Neuron (in vitro differentiated cells): ENCODE results near the gene BLTP3A.
"Not testable (repeated sequence)": the region's sequence is repeated elsewhere in the genome, so short reads cannot be mapped to it uniquely, and the experiment has no call there.

Experiments
- H2AFZ ChIP-seq: one replicate; pipeline ENCODE4 v1.6.1; 2013; ENCODE audit warnings: low read depth, mild to moderate bottlenecking, inconsistent platforms, low read length, moderate library complexity
- H3K27me3 ChIP-seq: one replicate; pipeline ENCODE4 v1.6.1; 2013; ENCODE audit warnings: low read length; ENCODE audit not compliant: insufficient read depth
- H3K36me3 ChIP-seq: one replicate; pipeline ENCODE4 v1.6.1; 2013; ENCODE audit warnings: low read length; ENCODE audit not compliant: insufficient read depth
- H3K4me1 ChIP-seq: one replicate; pipeline ENCODE4 v1.6.1; 2013; ENCODE audit warnings: low read length; ENCODE audit not compliant: insufficient read depth
- H3K4me3 ChIP-seq: 2 replicates; pipeline ENCODE4 v1.5.1; 2013; ENCODE audit warnings: mild to moderate bottlenecking, low read length, moderate library complexity
- H3K9me3 ChIP-seq: one replicate; pipeline ENCODE4 v1.6.1; 2013; ENCODE audit warnings: low read length

The BLTP3A gene

GRCh38 chr6:34771727-34772126 is 20.2 kb upstream of the BLTP3A start:
- no peaks in the 10 kb centered on the region for H3K27me3 ChIP-seq
- no peaks in the 10 kb centered on the region for H3K4me1 ChIP-seq
- no peak overlapping the region for H2AFZ ChIP-seq
- H3K9me3 ChIP-seq: no peaks in the 10 kb centered on the region
- peaks cover 69% of the 10 kb centered on the region for H3K36me3 ChIP-seq
- H3K4me3 ChIP-seq: no peak overlapping the region

DNA sequence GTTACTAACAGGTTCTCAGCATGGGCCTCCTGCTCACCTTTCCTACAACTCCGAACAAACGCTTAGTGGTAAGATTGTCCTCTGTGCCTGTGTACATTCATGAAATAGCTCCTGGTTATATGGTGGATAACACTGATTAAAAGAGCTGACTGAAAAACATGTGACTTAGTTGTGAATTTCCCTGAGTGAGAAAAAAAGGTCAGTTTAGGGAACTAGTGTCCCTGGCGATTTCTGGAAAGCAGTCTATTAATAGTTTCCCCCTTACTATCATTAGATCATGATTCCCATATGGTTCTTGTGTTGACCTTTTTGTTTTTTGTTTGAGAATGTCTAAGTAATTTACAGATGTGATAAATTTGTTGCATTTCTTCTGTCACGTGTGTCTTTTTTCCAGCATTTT is 18.9 kb upstream of the BLTP3A start:
- H3K4me1 ChIP-seq: no peaks in the 10 kb centered on the region
- H3K9me3 ChIP-seq: no peaks in the 10 kb centered on the region
- H3K36me3 ChIP-seq: peaks cover 58% of the 10 kb centered on the region
- no peak overlapping the region for H2AFZ ChIP-seq
- no peak overlapping the region for H3K4me3 ChIP-seq
- no peaks in the 10 kb centered on the region for H3K27me3 ChIP-seq

- H3K27me3 ChIP-seq: no peaks in the 10 kb centered on the region
- no peaks in the 10 kb centered on the region for H3K4me1 ChIP-seq
- H3K4me3 ChIP-seq: no peak overlapping the region
- H2AFZ ChIP-seq: no peak overlapping the region
- H3K36me3 ChIP-seq: peaks cover 49% of the 10 kb centered on the region
- H3K9me3 ChIP-seq: no peaks in the 10 kb centered on the region
Observed at GRCh38 chr6:34773916-34774315, 18.0 kb upstream of the BLTP3A start.

DNA sequence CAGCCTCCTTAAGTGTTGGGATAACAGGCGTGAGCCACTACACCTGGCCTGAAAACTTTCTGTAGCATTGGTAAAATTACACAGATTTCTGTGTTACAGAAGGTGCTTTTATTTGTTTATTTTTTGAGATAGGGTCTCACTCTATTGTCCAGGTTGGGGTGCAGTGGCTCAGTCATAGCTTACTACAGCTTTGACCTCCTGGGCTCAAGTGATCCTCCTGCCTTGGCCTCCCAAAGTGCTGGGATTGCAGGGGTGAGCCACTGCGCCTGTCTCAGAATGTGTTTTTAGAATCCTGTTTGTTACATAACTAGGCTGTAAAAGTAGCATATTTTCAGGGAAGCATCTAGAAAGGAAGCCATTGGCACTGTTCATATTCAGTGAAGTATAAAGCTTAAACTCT is 16.9 kb upstream of the BLTP3A start:
- Histone ChIP-seq H3K9me3 (no peaks in the 10 kb centered on the region), H3K36me3 (peaks cover 48% of the 10 kb centered on the region), H3K4me3 (no peak overlapping the region), H2AFZ (no peak overlapping the region), H3K27me3 (no peaks in the 10 kb centered on the region), H3K4me1 (no peaks in the 10 kb centered on the region)

GRCh38 chr6:34785375-34785774 is 6.5 kb upstream of the BLTP3A start:
- not testable (repeated sequence) for H3K27me3 ChIP-seq, H2AFZ ChIP-seq, H3K4me1 ChIP-seq, H3K36me3 ChIP-seq, H3K9me3 ChIP-seq, H3K4me3 ChIP-seq

- H3K36me3 ChIP-seq, H3K27me3 ChIP-seq, H3K4me3 ChIP-seq, H2AFZ ChIP-seq, H3K4me1 ChIP-seq, H3K9me3 ChIP-seq: not testable (repeated sequence)
Observed at GRCh38 chr6:34787152-34787551, 4.7 kb upstream of the BLTP3A start.

GRCh38 chr6:34788111-34788510 is 3.8 kb upstream of the BLTP3A start:
- no peak overlapping the region for H3K4me3 ChIP-seq
- no peaks in the 10 kb centered on the region for H3K36me3 ChIP-seq
- no peaks in the 10 kb centered on the region for H3K9me3 ChIP-seq
- peaks cover 4% of the 10 kb centered on the region for H3K4me1 ChIP-seq
- no peak overlapping the region for H2AFZ ChIP-seq
- no peaks in the 10 kb centered on the region for H3K27me3 ChIP-seq

- Histone ChIP-seq H3K4me3 (peak overlapping the region; percentile 87), H3K36me3 (no peaks in the 10 kb centered on the region), H3K4me1 (peaks cover 11% of the 10 kb centered on the region), H3K27me3 (no peaks in the 10 kb centered on the region), H3K9me3 (no peaks in the 10 kb centered on the region), H2AFZ (peak overlapping the region; percentile 96)
Observed at GRCh38 chr6:34791164-34791700, 651 bp upstream of the BLTP3A start.

DNA sequence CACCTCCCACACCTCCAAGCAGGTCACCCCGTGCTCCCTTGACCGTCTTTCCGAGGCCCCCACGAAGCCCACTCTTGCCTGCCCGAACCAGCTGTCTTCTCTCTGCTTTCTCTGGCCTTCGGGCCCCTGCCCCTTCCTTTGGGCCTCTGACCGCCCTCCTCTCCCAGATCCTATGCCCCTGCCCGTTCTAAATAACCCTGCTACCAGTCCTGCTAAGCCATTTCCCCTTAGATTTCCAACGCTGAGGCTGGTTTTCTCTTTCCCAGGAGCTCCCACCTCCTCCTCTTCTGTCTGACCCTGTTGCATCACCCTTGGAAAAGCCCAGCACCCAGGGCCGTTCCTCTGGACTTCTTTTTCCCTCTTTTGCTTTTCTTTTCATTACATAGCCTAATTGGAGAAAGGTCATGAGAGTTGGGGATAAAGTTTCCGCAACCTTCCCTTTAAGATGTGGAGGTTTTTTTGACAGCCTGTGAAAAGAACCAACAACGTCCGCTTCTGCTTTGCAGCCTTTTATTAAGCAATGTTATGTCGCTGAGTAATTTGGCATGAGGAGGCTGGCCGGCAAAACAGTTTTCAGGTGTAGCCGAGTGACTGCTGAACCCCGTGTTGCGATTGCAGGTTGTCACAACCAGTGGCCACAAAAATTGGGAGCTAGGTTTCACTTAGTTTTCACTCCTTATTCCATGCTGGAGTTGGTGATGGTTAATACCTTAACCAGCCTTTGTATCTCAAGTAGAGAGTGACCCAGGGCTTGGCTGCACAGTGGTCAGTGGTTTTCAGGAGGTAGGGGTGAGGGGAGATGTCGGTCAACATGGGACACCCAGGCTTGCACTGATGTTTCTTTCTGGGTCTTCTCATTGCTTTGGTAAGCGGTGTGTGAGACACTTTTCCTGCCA is 970 bp downstream of the BLTP3A start:
- H3K36me3 ChIP-seq: no peaks in the 10 kb centered on the region
- no peaks in the 10 kb centered on the region for H3K27me3 ChIP-seq
- H3K9me3 ChIP-seq: no peaks in the 10 kb centered on the region
- peaks cover 11% of the 10 kb centered on the region for H3K4me1 ChIP-seq
- peak overlapping the region; percentile 87 for H3K4me3 ChIP-seq
- H2AFZ ChIP-seq: peak overlapping the region; percentile 96

DNA sequence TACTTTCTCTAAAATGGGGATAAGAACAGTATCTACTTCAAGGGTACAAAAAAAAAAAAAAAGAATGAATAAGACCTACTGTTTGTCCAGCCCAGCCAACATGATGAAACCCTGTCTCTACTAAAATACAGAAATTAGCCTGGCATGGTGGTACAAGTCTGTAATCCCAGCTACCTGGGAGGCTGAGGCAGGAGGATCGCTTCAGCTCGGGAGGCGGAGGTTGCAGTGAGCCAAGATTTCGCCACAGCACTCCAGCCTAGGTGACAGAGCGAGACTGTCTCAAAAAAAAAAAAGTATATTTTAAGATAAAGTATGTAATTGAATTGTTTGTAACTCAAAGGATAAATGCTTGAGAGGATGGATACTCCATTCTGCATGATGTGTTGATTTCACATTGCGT is 2.0 kb downstream of the BLTP3A start:
- Histone ChIP-seq H3K9me3 (no peaks in the 10 kb centered on the region), H3K4me1 (peaks cover 11% of the 10 kb centered on the region), H3K27me3 (no peaks in the 10 kb centered on the region), H3K36me3 (no peaks in the 10 kb centered on the region), H3K4me3 (peak overlapping the region; percentile 87), H2AFZ (no peak overlapping the region)

DNA sequence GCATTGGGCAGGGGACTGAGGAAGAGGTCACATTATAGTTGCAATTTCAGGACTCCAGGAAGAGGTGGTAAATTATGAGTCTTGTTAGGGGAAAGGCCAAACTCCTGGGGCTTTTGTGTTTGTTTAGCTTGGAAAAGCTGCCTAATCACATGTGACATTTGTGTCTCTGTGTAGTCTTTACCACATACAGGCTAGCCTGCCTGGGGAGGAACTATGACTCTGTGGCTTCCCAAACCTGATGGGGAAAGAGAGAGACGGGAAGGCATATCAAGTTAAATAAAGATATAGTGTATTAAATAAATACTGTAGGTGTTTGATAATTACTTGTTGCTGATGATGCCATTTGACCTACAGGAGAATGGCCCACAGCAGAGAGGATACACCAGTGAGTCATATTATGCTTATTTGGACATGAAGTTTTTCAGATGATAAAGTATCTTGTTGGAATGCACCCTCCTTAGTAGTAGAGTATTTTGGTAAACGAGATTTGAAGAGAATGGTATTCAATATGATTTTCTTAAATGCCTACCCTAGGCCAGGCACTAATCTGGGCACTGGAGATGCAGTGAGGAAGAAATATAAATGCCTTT is 4.0 kb downstream of the BLTP3A start:
- H3K4me1 ChIP-seq: peaks cover 11% of the 10 kb centered on the region
- H3K9me3 ChIP-seq: no peaks in the 10 kb centered on the region
- no peaks in the 10 kb centered on the region for H3K27me3 ChIP-seq
- no peak overlapping the region for H2AFZ ChIP-seq
- H3K36me3 ChIP-seq: no peaks in the 10 kb centered on the region
- H3K4me3 ChIP-seq: no peak overlapping the region

GRCh38 chr6:34798057-34798456 is 6.2 kb downstream of the BLTP3A start:
- H3K36me3 ChIP-seq: no peaks in the 10 kb centered on the region
- no peaks in the 10 kb centered on the region for H3K27me3 ChIP-seq
- H2AFZ ChIP-seq: no peak overlapping the region
- no peak overlapping the region for H3K4me3 ChIP-seq
- no peaks in the 10 kb centered on the region for H3K9me3 ChIP-seq
- H3K4me1 ChIP-seq: peaks cover 8% of the 10 kb centered on the region

GRCh38 chr6:34799547-34799946 is 7.7 kb downstream of the BLTP3A start:
- no peak overlapping the region for H3K4me3 ChIP-seq
- no peaks in the 10 kb centered on the region for H3K27me3 ChIP-seq
- H3K36me3 ChIP-seq: no peaks in the 10 kb centered on the region
- H3K9me3 ChIP-seq: no peaks in the 10 kb centered on the region
- H3K4me1 ChIP-seq: no peaks in the 10 kb centered on the region
- H2AFZ ChIP-seq: no peak overlapping the region
